NCI-H2196 (cell line): ENCODE results near the gene RNF130.
A peak's percentile ranks its signal among the peaks of the same experiment; 100 is the strongest.
"Not testable (repeated sequence)": the region's sequence is repeated elsewhere in the genome, so short reads cannot be mapped to it uniquely, and the experiment has no call there.

ENCODE experiments used
- DNase-seq: peaks from one replicate; lab custom pipeline; 2025; ENCODE audit not compliant: unreplicated experiment; lab: John Stamatoyannopoulos, UW

Gene RNF130

GRCh38 chr5:179980767-179981166, 90.8 kb downstream of the RNF130 start:
- DNase-seq, result no peak

- no peak for DNase-seq
Measured at GRCh38 chr5:179978792-179979191, 92.8 kb downstream of the RNF130 start.

GRCh38 chr5:179975713-179976134, 95.8 kb downstream of the RNF130 start:
- DNase-seq, result no peak

- peak; percentile 21 for DNase-seq
Measured at GRCh38 chr5:179974946-179975712, 96.4 kb downstream of the RNF130 start.

GRCh38 chr5:179974246-179974945, 97.2 kb downstream of the RNF130 start:
- no peak for DNase-seq

- no peak for DNase-seq
Measured at GRCh38 chr5:179973391-179973790, 98.2 kb downstream of the RNF130 start.

- no peak for DNase-seq
Measured at GRCh38 chr5:179969110-179969509, 102.4 kb downstream of the RNF130 start.

GRCh38 chr5:179967489-179967888, 104.1 kb downstream of the RNF130 start:
- DNase-seq, result no peak

- DNase-seq, result no peak
Measured at GRCh38 chr5:179964015-179964414, 107.5 kb downstream of the RNF130 start.

- no peak for DNase-seq
Measured at GRCh38 chr5:179963375-179963774, 108.2 kb downstream of the RNF130 start.

GRCh38 chr5:179960204-179960831, 111.2 kb downstream of the RNF130 start:
- DNase-seq, result no peak

- DNase-seq, result no peak
Measured at GRCh38 chr5:179959641-179960040, 111.9 kb downstream of the RNF130 start.

- not testable (repeated sequence) for DNase-seq
Measured at GRCh38 chr5:179959118-179959517, 112.4 kb downstream of the RNF130 start.

GRCh38 chr5:179955630-179956029, 115.9 kb downstream of the RNF130 start:
- DNase-seq, result no peak

GRCh38 chr5:179955062-179955461, 116.5 kb downstream of the RNF130 start:
- DNase-seq, result no peak

GRCh38 chr5:179954434-179954833, 117.1 kb downstream of the RNF130 start:
- no peak for DNase-seq

GRCh38 chr5:179953987-179954386, 117.6 kb downstream of the RNF130 start:
- DNase-seq, result no peak

GRCh38 chr5:179936976-179937681, 134.4 kb downstream of the RNF130 start:
- no peak for DNase-seq

- DNase-seq, result no peak
Measured at GRCh38 chr5:179930788-179931473, 140.6 kb downstream of the RNF130 start.

- no peak for DNase-seq
Measured at GRCh38 chr5:179927824-179928223, 143.7 kb downstream of the RNF130 start.

GRCh38 chr5:179926657-179927056, 144.9 kb downstream of the RNF130 start:
- no peak for DNase-seq
